DMS114 treated with DMSO at 0.1 percent for 48 hours (cell line): ENCODE measurements around the gene MSMP.

Experiments
- DNase-seq: peaks from one replicate; lab custom pipeline; 2025; ENCODE audit not compliant: unreplicated experiment; lab: John Stamatoyannopoulos, UW

MSMP gene

GRCh38 chr9:35754264-35754663 lies at the start of gene MSMP:
MSMP (minus strand) TSS chr9:35754276; CDS start chr9:35754129, 147 bp downstream.
- DNase-seq = no peak

- no peak for DNase-seq
Measured at GRCh38 chr9:35801328-35802128, 47.5 kb upstream of the MSMP start.

- DNase-seq = no peak
Measured at GRCh38 chr9:35800530-35800929, 46.5 kb upstream of the MSMP start.

GRCh38 chr9:35798658-35799374 lies 44.7 kb upstream of the MSMP start:
- DNase-seq = no peak

- DNase-seq = no peak
Measured at GRCh38 chr9:35797311-35798109, 43.4 kb upstream of the MSMP start.

- no peak for DNase-seq
Measured at GRCh38 chr9:35795695-35796094, 41.6 kb upstream of the MSMP start.

- no peak for DNase-seq
Measured at GRCh38 chr9:35793461-35793860, 39.4 kb upstream of the MSMP start.

GRCh38 chr9:35792826-35793225 lies 38.8 kb upstream of the MSMP start:
- no peak for DNase-seq

- no peak for DNase-seq
Measured at GRCh38 chr9:35792024-35792813, 38.1 kb upstream of the MSMP start.

- DNase-seq = no peak
Measured at GRCh38 chr9:35791297-35791921, 37.3 kb upstream of the MSMP start, which contains the start of gene NPR2. NPR2 (plus strand) TSS chr9:35791591; CDS start chr9:35792409, 818 bp downstream.

GRCh38 chr9:35790385-35791296 lies 36.6 kb upstream of the MSMP start:
- DNase-seq = peak; percentile 64

GRCh38 chr9:35790025-35790384 lies 35.9 kb upstream of the MSMP start:
- DNase-seq = no peak

GRCh38 chr9:35789541-35789940 lies 35.5 kb upstream of the MSMP start:
- DNase-seq = no peak

- no peak for DNase-seq
Measured at GRCh38 chr9:35783418-35783817, 29.3 kb upstream of the MSMP start.

- DNase-seq = no peak
Measured at GRCh38 chr9:35781066-35781465, 27.0 kb upstream of the MSMP start.

GRCh38 chr9:35778496-35778895 lies 24.4 kb upstream of the MSMP start:
- DNase-seq = no peak

GRCh38 chr9:35776018-35776417 lies 21.9 kb upstream of the MSMP start:
- DNase-seq = no peak

GRCh38 chr9:35774907-35775635 lies 21.0 kb upstream of the MSMP start:
- DNase-seq = no peak

GRCh38 chr9:35771943-35772342 lies 17.9 kb upstream of the MSMP start:
- DNase-seq = no peak
